Amniotic stem cell (primary cell): Measurements from ENCODE around the gene MAB21L3.
A peak's percentile ranks its signal among the peaks of the same experiment; 100 is the strongest.

Experiments used
- DNase-seq: peaks from one replicate; lab custom pipeline; 2025; lab: John Stamatoyannopoulos, UW

The MAB21L3 gene

GRCh38 chr1:116111524-116112021 lies 374 bp downstream of the MAB21L3 start:
- no peak for DNase-seq

- DNase-seq = no peak
Observed at GRCh38 chr1:116112388-116113140, 1.4 kb downstream of the MAB21L3 start.

GRCh38 chr1:116113615-116114014 lies 2.4 kb downstream of the MAB21L3 start:
- DNase-seq = no peak

GRCh38 chr1:116115476-116116439 lies 4.6 kb downstream of the MAB21L3 start:
- DNase-seq = peak; percentile 67

GRCh38 chr1:116118471-116118870 lies 7.3 kb downstream of the MAB21L3 start:
- DNase-seq = no peak

GRCh38 chr1:116119876-116120275 lies 8.7 kb downstream of the MAB21L3 start:
- DNase-seq = no peak

- DNase-seq = peak; percentile 68
Observed at GRCh38 chr1:116122955-116123757, 12.0 kb downstream of the MAB21L3 start.

- no peak for DNase-seq
Observed at GRCh38 chr1:116123837-116124533, 12.8 kb downstream of the MAB21L3 start.

- no peak for DNase-seq
Observed at GRCh38 chr1:116125758-116126157, 14.6 kb downstream of the MAB21L3 start.

- no peak for DNase-seq
Observed at GRCh38 chr1:116126281-116126680, 15.1 kb downstream of the MAB21L3 start.

GRCh38 chr1:116127123-116127847 lies 16.1 kb downstream of the MAB21L3 start:
- DNase-seq = no peak

GRCh38 chr1:116127848-116128540 lies 16.8 kb downstream of the MAB21L3 start:
- no peak for DNase-seq

GRCh38 chr1:116128664-116129063 lies 17.5 kb downstream of the MAB21L3 start:
- DNase-seq = no peak

- no peak for DNase-seq
Observed at GRCh38 chr1:116129537-116129936, 18.3 kb downstream of the MAB21L3 start.

GRCh38 chr1:116130356-116130755 lies 19.2 kb downstream of the MAB21L3 start:
- no peak for DNase-seq

GRCh38 chr1:116131170-116131569 lies 20.0 kb downstream of the MAB21L3 start:
- no peak for DNase-seq

- DNase-seq = no peak
Observed at GRCh38 chr1:116131866-116132605, 20.8 kb downstream of the MAB21L3 start.

- no peak for DNase-seq
Observed at GRCh38 chr1:116133696-116134475, 22.7 kb downstream of the MAB21L3 start.

GRCh38 chr1:116134476-116134773 lies 23.2 kb downstream of the MAB21L3 start:
- DNase-seq = no peak
